Natural killer cell (primary cell): ENCODE data around the gene GUSB. TPM values are rescaled to one million over a fixed set of nuclear protein-coding genes. Genes with fewer than 3 reads are reported as not detected.

Experiments used
- ATAC-seq, 3 donors: fragments of 150-1000 bp in 2 of 3; fragments of 200-7000 bp in 1 of 3; cut with Tn5 transposase; 1 replicate in 1 of 3; 2 replicates in 2 of 3; pipeline ENCODE4 v1.10.0; 2021; ENCODE audit warnings: mild to moderate bottlenecking in 2 of 3, moderate library complexity in 2 of 3
- DNase-seq, 2 donors: peaks; one replicate each; pipeline versions ENCODE4 v3.0.0 to v3.0.0-alpha.2; 2013 to 2021; ENCODE audit warnings: mixed read lengths in 1 of 2
- H3K27ac ChIP-seq: one replicate; pipeline ENCODE4 v1.5.1; 2013; ENCODE audit warnings: mild to moderate bottlenecking, low read length
- H3K27me3 ChIP-seq: one replicate; pipeline ENCODE4 v1.6.1; 2013; ENCODE audit warnings: low read length; ENCODE audit not compliant: control insufficient read depth, insufficient read depth
- H3K36me3 ChIP-seq: one replicate; pipeline ENCODE4 v1.6.1; 2013; ENCODE audit warnings: low read length; ENCODE audit not compliant: control insufficient read depth, insufficient read depth
- H3K4me1 ChIP-seq: one replicate; pipeline ENCODE4 v1.6.1; 2013; ENCODE audit warnings: low read length; ENCODE audit not compliant: control insufficient read depth, insufficient read depth
- H3K4me3 ChIP-seq: one replicate; pipeline ENCODE4 v1.5.1; 2013; ENCODE audit warnings: low read length
- H3K9me3 ChIP-seq: one replicate; pipeline ENCODE4 v1.6.1; 2013; ENCODE audit warnings: low read length; ENCODE audit not compliant: control insufficient read depth, insufficient read depth
- H3K27ac Mint-ChIP-seq, 2 donors: one replicate each; pipeline ENCODE4 v1.8.0; 2022; ENCODE audit warnings: mild to moderate bottlenecking in 2 of 2, mixed read lengths in 2 of 2, moderate library complexity in 1 of 2
- H3K27me3 Mint-ChIP-seq, 2 donors: one replicate each; pipeline ENCODE4 v1.8.0; 2022; ENCODE audit warnings: low read depth in 2 of 2, mixed read lengths in 2 of 2
- H3K36me3 Mint-ChIP-seq: one replicate; pipeline ENCODE4 v1.8.0; 2022; ENCODE audit warnings: mixed read lengths
- H3K4me1 Mint-ChIP-seq, 2 donors: one replicate each; pipeline ENCODE4 v1.8.0; 2022; ENCODE audit warnings: mixed read lengths in 2 of 2
- H3K4me3 Mint-ChIP-seq: one replicate; pipeline ENCODE4 v1.8.0; 2022; ENCODE audit warnings: mild to moderate bottlenecking, moderate library complexity, mixed read lengths
- H3K9me3 Mint-ChIP-seq, 2 donors: one replicate each; pipeline ENCODE4 v1.8.0; 2022; ENCODE audit warnings: mixed read lengths in 2 of 2
- WGBS: methylation state at CpG from one replicate; pipeline ENCODE4 v1.1.7; 2013; ENCODE audit warnings: missing lambda C conversion rate; ENCODE audit not compliant: insufficient coverage; 5-methylcytosine and 5-hydroxymethylcytosine counted together
- intact Hi-C: fragments of 100-400 bp; cut with micrococcal nuclease; formaldehyde crosslinking; loops from one replicate; pipeline ENCODE4 v1.14.2; 2022
- total RNA-seq, 4 donors: library from RNA; stranded (reverse); fragments of 120-200 nt in 1 of 4; gene quantifications; one replicate each; pipeline versions ENCODE4 v1.2.3 to v1.2.4, GENCODE V29; 2013 to 2022
- TF ChIP-seq, protein P1 (sequence below): fragments of 200-600 bp; IDR thresholded peaks from one replicate; pipeline ENCODE4 v1.8.0; 2022; ENCODE audit warnings: antibody characterized with exemption

GUSB gene
- total RNA-seq, 3 donors from 2014 or later (not counting 1 experiment from before 2014, with no cell fraction given), result 68.8 to 94.5 (median 85.7) TPM

GRCh38 chr7:65974876-65975275 is 7.1 kb downstream of the GUSB start:
- intact Hi-C loops, result no loop called here
- Mint-ChIP-seq H3K4me1 (no peaks in the 10 kb centered on the region), H3K27ac (no peak overlapping the region), H3K36me3 (no peaks in the 10 kb centered on the region), H3K27me3 (no peaks in the 10 kb centered on the region), H3K9me3 (no peaks in the 10 kb centered on the region), H3K4me3 (no peak overlapping the region)
- Histone ChIP-seq H3K27me3 (no peaks in the 10 kb centered on the region), H3K4me1 (no peaks in the 10 kb centered on the region), H3K27ac (no peak overlapping the region), H3K9me3 (no peaks in the 10 kb centered on the region), H3K4me3 (no peak overlapping the region), H3K36me3 (peaks cover 49% of the 10 kb centered on the region)
- TF ChIP-seq, protein P1, sequence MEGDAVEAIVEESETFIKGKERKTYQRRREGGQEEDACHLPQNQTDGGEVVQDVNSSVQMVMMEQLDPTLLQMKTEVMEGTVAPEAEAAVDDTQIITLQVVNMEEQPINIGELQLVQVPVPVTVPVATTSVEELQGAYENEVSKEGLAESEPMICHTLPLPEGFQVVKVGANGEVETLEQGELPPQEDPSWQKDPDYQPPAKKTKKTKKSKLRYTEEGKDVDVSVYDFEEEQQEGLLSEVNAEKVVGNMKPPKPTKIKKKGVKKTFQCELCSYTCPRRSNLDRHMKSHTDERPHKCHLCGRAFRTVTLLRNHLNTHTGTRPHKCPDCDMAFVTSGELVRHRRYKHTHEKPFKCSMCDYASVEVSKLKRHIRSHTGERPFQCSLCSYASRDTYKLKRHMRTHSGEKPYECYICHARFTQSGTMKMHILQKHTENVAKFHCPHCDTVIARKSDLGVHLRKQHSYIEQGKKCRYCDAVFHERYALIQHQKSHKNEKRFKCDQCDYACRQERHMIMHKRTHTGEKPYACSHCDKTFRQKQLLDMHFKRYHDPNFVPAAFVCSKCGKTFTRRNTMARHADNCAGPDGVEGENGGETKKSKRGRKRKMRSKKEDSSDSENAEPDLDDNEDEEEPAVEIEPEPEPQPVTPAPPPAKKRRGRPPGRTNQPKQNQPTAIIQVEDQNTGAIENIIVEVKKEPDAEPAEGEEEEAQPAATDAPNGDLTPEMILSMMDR, result no peak
- 94% methylated on average over 9 of the region's 9 CpGs for WGBS
- DNase-seq (no peak), ATAC-seq (no peak)

- Mint-ChIP-seq H3K27me3 (no peaks in the 10 kb centered on the region), H3K4me1 (no peaks in the 10 kb centered on the region), H3K4me3 (no peak overlapping the region), H3K27ac (no peak overlapping the region), H3K36me3 (no peaks in the 10 kb centered on the region), H3K9me3 (no peaks in the 10 kb centered on the region)
- no peaks in the 10 kb centered on the region for H3K27me3 ChIP-seq
- no peak overlapping the region for H3K4me3 ChIP-seq
- peaks cover 52% of the 10 kb centered on the region for H3K36me3 ChIP-seq
- ATAC-seq (peak in 1 of 3 donors; percentile 48), DNase-seq (no peak)
- intact Hi-C loops, result no loop called here
- TF ChIP-seq, protein P1, result no peak
- H3K27ac ChIP-seq, result no peak overlapping the region
- no peaks in the 10 kb centered on the region for H3K9me3 ChIP-seq
- H3K4me1 ChIP-seq, result no peaks in the 10 kb centered on the region
- WGBS, result 93% methylated on average over 29 of the region's 29 CpGs
Measured at GRCh38 chr7:65974191-65974801, 7.7 kb downstream of the GUSB start.

- no peaks in the 10 kb centered on the region for H3K36me3 Mint-ChIP-seq
- peak overlapping the region in 1 of 2 donors; percentile 67 for H3K27ac Mint-ChIP-seq
- intact Hi-C loops, result no loop called here
Measured at GRCh38 chr7:65972976-65973375, 9.0 kb downstream of the GUSB start.

More at GRCh38 chr7:65972976-65973375, 9.0 kb downstream of the GUSB start:
- H3K4me1 Mint-ChIP-seq, result no peaks in the 10 kb centered on the region
- Histone ChIP-seq H3K27ac (no peak overlapping the region), H3K27me3 (no peaks in the 10 kb centered on the region), H3K4me3 (no peak overlapping the region), H3K36me3 (peaks cover 59% of the 10 kb centered on the region), H3K9me3 (no peaks in the 10 kb centered on the region), H3K4me1 (no peaks in the 10 kb centered on the region)
- ATAC-seq, result no peak
- H3K4me3 Mint-ChIP-seq, result no peak overlapping the region
- TF ChIP-seq, protein P1, result no peak
- no peaks in the 10 kb centered on the region for H3K9me3 Mint-ChIP-seq
- no peak for DNase-seq
- no peaks in the 10 kb centered on the region for H3K27me3 Mint-ChIP-seq
- 97% methylated on average over 12 of the region's 13 CpGs for WGBS
